RWPE1 (cell line): ENCODE results near the gene COL28A1.
A peak's percentile ranks its signal among the peaks of the same experiment; 100 is the strongest.

Experiments
- CTCF ChIA-PET: fragments of 350-600 bp; sonication (Branson Sonifier 250); formaldehyde crosslinking; extraction: SDS; loops from one replicate; lab custom pipeline; 2021; lab: Yijun Ruan, JAX
- POLR2A ChIA-PET: fragments of 400-600 bp; formaldehyde crosslinking; extraction: SDS; loops from one replicate; lab custom pipeline; 2020; ENCODE audit warnings: antibody characterized with exemption; ENCODE audit not compliant: low non-redundant PET; lab: Yijun Ruan, JAX
- DNase-seq: peaks from one replicate; pipeline ENCODE4 v3.0.0; 2012; ENCODE audit warnings: low spot score
- H3K27ac ChIP-seq: fragments of 450-650 bp; 2 replicates; pipeline ENCODE4 v1.5.1; 2017
- CTCF ChIP-seq: fragments of 450-650 bp; conservative IDR thresholded peaks from 2 replicates; pipeline ENCODE4 v1.5.1; 2017; ENCODE audit warnings: low read depth, mild to moderate bottlenecking

The COL28A1 gene

GRCh38 chr7:7568553-7568952 is 32.9 kb upstream of the COL28A1 start:
- H3K27ac ChIP-seq = no peak overlapping the region
- CTCF ChIA-PET = no interaction called here
- POLR2A ChIA-PET = no interaction called here

GRCh38 chr7:7567898-7568531 is 32.3 kb upstream of the COL28A1 start:
- TF ChIP-seq CTCF = no peak
- ChIA-PET CTCF (no interaction called here), POLR2A (no interaction called here)
- DNase-seq = peak; percentile 20
- no peak overlapping the region for H3K27ac ChIP-seq

More at GRCh38 chr7:7568553-7568952, 32.9 kb upstream of the COL28A1 start:
- DNase-seq = no peak
- TF ChIP-seq CTCF = no peak

- TF ChIP-seq CTCF = no peak
- peak within 1 kb of the TSS; percentile 88 for H3K27ac ChIP-seq
- CTCF ChIA-PET = interaction anchor here (0.6 kb wide), 1 partner anchor 702 kb away, joined by 3 read pairs; no protein-coding TSS in a partner anchor
- POLR2A ChIA-PET = interaction anchor here (0.6 kb wide), 1 partner anchor 19 kb away, joined by 4 read pairs; no protein-coding TSS in a partner anchor
- peak; percentile 94 for DNase-seq
These were observed 31.3 kb upstream of the COL28A1 start, which contains the start of gene MIOS for GRCh38 chr7:7566651-7567611. MIOS (plus strand) TSS chr7:7566884; CDS start chr7:7572476, 5,592 bp downstream.

- TF ChIP-seq CTCF = no peak
- peak overlapping the region; percentile 88 for H3K27ac ChIP-seq
- ChIA-PET POLR2A (interaction anchor here (0.6 kb wide), 1 partner anchor 20 kb away, joined by 4 read pairs; no protein-coding TSS in a partner anchor), CTCF (interaction anchor here (0.6 to 0.7 kb wide), 2 partner anchors 127 to 703 kb away, joined by 3 read pairs; no protein-coding TSS in a partner anchor)
- DNase-seq = peak; percentile 64
These were observed 30.3 kb upstream of the COL28A1 start for GRCh38 chr7:7565746-7566650.

- no peak for TF ChIP-seq CTCF
These were observed 29.5 kb upstream of the COL28A1 start for GRCh38 chr7:7565018-7565680.

More at GRCh38 chr7:7565018-7565680, 29.5 kb upstream of the COL28A1 start:
- ChIA-PET CTCF (interaction anchor here (0.7 kb wide), 1 partner anchor 126 kb away, joined by 3 read pairs; no protein-coding TSS in a partner anchor), POLR2A (no interaction called here)
- no peak overlapping the region for H3K27ac ChIP-seq
- DNase-seq = no peak
